Measurements from ENCODE around the gene UST. TPM values are rescaled to one million over a fixed set of nuclear protein-coding genes. Genes with fewer than 3 reads are reported as not detected.

The UST gene
- total RNA-seq, 5 donors from 2014 or later (not counting 1 experiment from before 2014, with no cell fraction given) = 1.9 to 5.3 (median 3.0) TPM

DNA sequence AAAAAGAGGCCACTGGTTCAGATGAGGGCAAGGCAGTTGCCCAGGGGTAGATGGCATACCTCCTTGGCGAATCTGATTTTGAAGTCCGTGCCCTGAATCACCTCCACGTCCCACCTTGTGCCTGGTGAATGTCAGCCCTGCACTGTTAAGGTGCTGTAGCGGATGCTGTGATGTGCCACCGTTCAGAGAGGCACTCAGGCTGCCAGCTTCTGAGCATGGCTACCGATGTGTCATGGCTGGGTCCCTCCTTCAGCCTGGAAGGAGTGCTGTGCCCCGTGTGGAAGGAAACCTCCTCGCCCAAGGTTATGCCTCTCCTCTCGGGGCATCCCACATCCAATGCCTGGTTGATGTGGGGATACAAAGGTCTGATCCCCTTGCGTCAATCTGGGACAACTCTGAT lies 43.6 kb downstream of the UST start:
- CTCF ChIA-PET = interaction anchor here in 1 of 2 donors (0.6 to 0.7 kb wide), 2 partner anchors 15 to 21 kb away, joined by 5 to 8 read pairs; no protein-coding TSS in a partner anchor
- no peak overlapping the region for H3K27ac Mint-ChIP-seq
- H3K4me3 ChIP-seq (ENCODE audit: control insufficient read depth in 1 of 2, extremely low read depth in 1 of 2, low read length in 1 of 2) = no peak overlapping the region
- H3K27me3 Mint-ChIP-seq = peaks cover 0 to 1% of the 10 kb centered on the region in 2 donors
- H3K27ac ChIP-seq (ENCODE audit: low read length) = no peak overlapping the region
- H3K4me3 Mint-ChIP-seq = no peak overlapping the region
- H3K27me3 ChIP-seq (replicated peaks in 1 of 2; ENCODE audit: control insufficient read depth in 2 of 2, extremely low read depth in 1 of 2, insufficient read depth in 2 of 2, low read length in 1 of 2) = no peaks in the 10 kb centered on the region
- peaks cover 3 to 8% (median 7%) of the 10 kb centered on the region in 3 donors for H3K9me3 Mint-ChIP-seq
- no peaks in the 10 kb centered on the region for H3K9me3 ChIP-seq
- no peaks in the 10 kb centered on the region for H3K36me3 ChIP-seq (ENCODE audit: control insufficient read depth in 2 of 2, extremely low read depth in 1 of 2, insufficient read depth in 1 of 2, low read length in 1 of 2)
- H3K4me1 Mint-ChIP-seq = no peaks in the 10 kb centered on the region
- POLR2A ChIA-PET = no interaction called here
- H3K4me1 ChIP-seq (ENCODE audit: control insufficient read depth in 1 of 2, extremely low read depth in 1 of 2, insufficient read depth in 2 of 2, low read length in 2 of 2) = no peaks in the 10 kb centered on the region
- H3K36me3 Mint-ChIP-seq = no peaks in the 10 kb centered on the region
- ATAC-seq (replicated peaks in 1 of 4) (no peak), DNase-seq (no peak)
- WGBS (ENCODE audit: insufficient coverage) = 93% methylated on average over 8 of the region's 10 CpGs

DNA sequence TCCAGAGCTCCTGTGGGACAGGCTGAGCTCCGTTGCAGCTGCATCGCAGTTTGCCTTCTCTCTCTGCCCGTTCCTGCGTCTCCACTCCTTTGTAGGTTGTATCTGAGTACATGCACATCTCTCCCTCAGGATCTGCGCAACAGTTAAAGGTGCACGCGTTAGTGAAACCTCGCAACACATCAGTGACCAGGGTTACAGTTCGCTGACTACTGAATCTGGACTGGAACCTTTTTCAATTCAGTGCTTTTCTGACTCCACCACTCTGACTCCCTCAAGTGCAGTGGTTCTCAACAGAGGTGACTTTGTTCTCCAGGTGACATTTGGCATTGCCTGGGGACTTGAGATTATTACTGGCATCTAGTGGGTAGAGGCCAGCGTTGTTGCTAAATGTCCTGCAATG lies 44.0 kb downstream of the UST start:
- Mint-ChIP-seq H3K36me3 (no peaks in the 10 kb centered on the region), H3K27me3 (peaks cover 0 to 1% of the 10 kb centered on the region in 2 donors), H3K4me1 (no peaks in the 10 kb centered on the region), H3K4me3 (no peak overlapping the region), H3K9me3 (peaks cover 3 to 8% (median 7%) of the 10 kb centered on the region in 3 donors), H3K27ac (no peak overlapping the region)
- DNase-seq (no peak), ATAC-seq (replicated peaks in 1 of 4) (no peak)
- Histone ChIP-seq H3K4me3 (ENCODE audit: control insufficient read depth in 1 of 2, extremely low read depth in 1 of 2, low read length in 1 of 2) (no peak overlapping the region), H3K9me3 (no peaks in the 10 kb centered on the region), H3K27ac (ENCODE audit: low read length) (no peak overlapping the region), H3K4me1 (ENCODE audit: control insufficient read depth in 1 of 2, extremely low read depth in 1 of 2, insufficient read depth in 2 of 2, low read length in 2 of 2) (no peaks in the 10 kb centered on the region), H3K36me3 (ENCODE audit: control insufficient read depth in 2 of 2, extremely low read depth in 1 of 2, insufficient read depth in 1 of 2, low read length in 1 of 2) (no peaks in the 10 kb centered on the region), H3K27me3 (replicated peaks in 1 of 2; ENCODE audit: control insufficient read depth in 2 of 2, extremely low read depth in 1 of 2, insufficient read depth in 2 of 2, low read length in 1 of 2) (no peaks in the 10 kb centered on the region)
- CTCF ChIA-PET = no interaction called here
- WGBS (ENCODE audit: insufficient coverage) = 95% methylated on average over 8 of the region's 10 CpGs
- POLR2A ChIA-PET = no interaction called here

GRCh38 chr6:148791372-148791771 lies 44.5 kb downstream of the UST start:
- H3K27me3 ChIP-seq (replicated peaks in 1 of 2; ENCODE audit: control insufficient read depth in 2 of 2, extremely low read depth in 1 of 2, insufficient read depth in 2 of 2, low read length in 1 of 2) = no peaks in the 10 kb centered on the region
- no peaks in the 10 kb centered on the region for H3K36me3 Mint-ChIP-seq
- H3K4me1 Mint-ChIP-seq = no peaks in the 10 kb centered on the region
- H3K4me1 ChIP-seq (ENCODE audit: control insufficient read depth in 1 of 2, extremely low read depth in 1 of 2, insufficient read depth in 2 of 2, low read length in 2 of 2) = no peaks in the 10 kb centered on the region
- no peak for DNase-seq
- H3K27ac ChIP-seq (ENCODE audit: low read length) = no peak overlapping the region
- no peak overlapping the region for H3K4me3 Mint-ChIP-seq
- H3K9me3 Mint-ChIP-seq = peaks cover 3 to 8% (median 7%) of the 10 kb centered on the region in 3 donors
- H3K27ac Mint-ChIP-seq = no peak overlapping the region
- no peak for ATAC-seq (replicated peaks in 1 of 4)
- H3K36me3 ChIP-seq (ENCODE audit: control insufficient read depth in 2 of 2, extremely low read depth in 1 of 2, insufficient read depth in 1 of 2, low read length in 1 of 2) = no peaks in the 10 kb centered on the region
- H3K9me3 ChIP-seq = no peaks in the 10 kb centered on the region
- ChIA-PET POLR2A (no interaction called here), CTCF (no interaction called here)
- H3K4me3 ChIP-seq (ENCODE audit: control insufficient read depth in 1 of 2, extremely low read depth in 1 of 2, low read length in 1 of 2) = no peak overlapping the region
- WGBS (ENCODE audit: insufficient coverage) = 100% methylated on average over 2 of the region's 3 CpGs
- peaks cover 0 to 1% of the 10 kb centered on the region in 2 donors for H3K27me3 Mint-ChIP-seq

- H3K9me3 ChIP-seq = no peaks in the 10 kb centered on the region
- H3K27ac ChIP-seq (ENCODE audit: low read length) = no peak overlapping the region
- Mint-ChIP-seq H3K36me3 (no peaks in the 10 kb centered on the region), H3K4me3 (no peak overlapping the region), H3K27ac (no peak overlapping the region), H3K27me3 (peaks cover 0 to 1% of the 10 kb centered on the region in 2 donors), H3K9me3 (peaks cover 3 to 8% (median 7%) of the 10 kb centered on the region in 3 donors), H3K4me1 (peaks cover 0 to 11% (median 4%) of the 10 kb centered on the region in 3 donors)
- DNase-seq (no peak), ATAC-seq (replicated peaks in 1 of 4) (no peak)
- no peaks in the 10 kb centered on the region for H3K36me3 ChIP-seq (ENCODE audit: control insufficient read depth in 2 of 2, extremely low read depth in 1 of 2, insufficient read depth in 1 of 2, low read length in 1 of 2)
- 100% methylated on average over 1 of the region's 2 CpGs for WGBS (ENCODE audit: insufficient coverage)
- H3K4me3 ChIP-seq (ENCODE audit: control insufficient read depth in 1 of 2, extremely low read depth in 1 of 2, low read length in 1 of 2) = no peak overlapping the region
- ChIA-PET POLR2A (no interaction called here), CTCF (no interaction called here)
- H3K27me3 ChIP-seq (replicated peaks in 1 of 2; ENCODE audit: control insufficient read depth in 2 of 2, extremely low read depth in 1 of 2, insufficient read depth in 2 of 2, low read length in 1 of 2) = no peaks in the 10 kb centered on the region
- H3K4me1 ChIP-seq (ENCODE audit: control insufficient read depth in 1 of 2, extremely low read depth in 1 of 2, insufficient read depth in 2 of 2, low read length in 2 of 2) = peaks cover 0 to 8% of the 10 kb centered on the region in 2 experiments
These were observed 46.9 kb downstream of the UST start for GRCh38 chr6:148793721-148794120.

GRCh38 chr6:148794797-148795196 lies 48.0 kb downstream of the UST start:
- Histone ChIP-seq H3K9me3 (no peaks in the 10 kb centered on the region), H3K36me3 (ENCODE audit: control insufficient read depth in 2 of 2, extremely low read depth in 1 of 2, insufficient read depth in 1 of 2, low read length in 1 of 2) (no peaks in the 10 kb centered on the region), H3K4me3 (ENCODE audit: control insufficient read depth in 1 of 2, extremely low read depth in 1 of 2, low read length in 1 of 2) (no peak overlapping the region), H3K27me3 (replicated peaks in 1 of 2; ENCODE audit: control insufficient read depth in 2 of 2, extremely low read depth in 1 of 2, insufficient read depth in 2 of 2, low read length in 1 of 2) (no peaks in the 10 kb centered on the region), H3K4me1 (ENCODE audit: control insufficient read depth in 1 of 2, extremely low read depth in 1 of 2, insufficient read depth in 2 of 2, low read length in 2 of 2) (peaks cover 0 to 8% of the 10 kb centered on the region in 2 experiments), H3K27ac (ENCODE audit: low read length) (no peak overlapping the region)
- ChIA-PET POLR2A (no interaction called here), CTCF (no interaction called here)
- Mint-ChIP-seq H3K4me1 (peaks cover 0 to 11% (median 4%) of the 10 kb centered on the region in 3 donors), H3K9me3 (peaks cover 3 to 8% (median 7%) of the 10 kb centered on the region in 3 donors), H3K4me3 (no peak overlapping the region), H3K36me3 (no peaks in the 10 kb centered on the region), H3K27ac (no peak overlapping the region), H3K27me3 (peaks cover 0 to 1% of the 10 kb centered on the region in 2 donors)
- no CpG with 5 or more reads among the region's 4 CpGs for WGBS (ENCODE audit: insufficient coverage)
- ATAC-seq (replicated peaks in 1 of 4) = no peak
- DNase-seq = no peak

DNA sequence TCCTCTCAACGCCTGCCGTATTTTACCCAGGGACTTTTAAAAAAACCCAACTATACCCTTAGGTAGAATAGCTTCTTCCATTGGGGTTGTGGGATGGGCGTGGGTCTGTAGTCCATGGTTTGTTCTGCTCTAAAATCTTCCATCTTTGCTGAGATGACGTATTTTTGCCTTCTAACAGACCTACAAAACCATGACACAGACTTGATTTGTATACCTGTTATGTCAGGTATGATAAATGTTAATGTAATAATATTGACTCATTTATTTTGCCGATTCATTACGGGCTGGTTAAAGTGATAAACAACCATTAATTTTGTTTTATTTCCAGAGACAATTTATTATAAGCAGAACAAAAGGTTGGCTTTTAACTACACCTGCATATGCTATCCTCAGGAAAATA lies 48.7 kb downstream of the UST start:
- ChIA-PET POLR2A (no interaction called here), CTCF (no interaction called here)
- Mint-ChIP-seq H3K27me3 (peaks cover 0 to 1% of the 10 kb centered on the region in 2 donors), H3K4me3 (no peak overlapping the region), H3K9me3 (peaks cover 3 to 8% (median 7%) of the 10 kb centered on the region in 3 donors), H3K4me1 (peaks cover 0 to 14% (median 4%) of the 10 kb centered on the region in 3 donors), H3K27ac (no peak overlapping the region), H3K36me3 (no peaks in the 10 kb centered on the region)
- Histone ChIP-seq H3K27ac (ENCODE audit: low read length) (no peak overlapping the region), H3K4me3 (ENCODE audit: control insufficient read depth in 1 of 2, extremely low read depth in 1 of 2, low read length in 1 of 2) (no peak overlapping the region), H3K27me3 (replicated peaks in 1 of 2; ENCODE audit: control insufficient read depth in 2 of 2, extremely low read depth in 1 of 2, insufficient read depth in 2 of 2, low read length in 1 of 2) (no peaks in the 10 kb centered on the region), H3K9me3 (no peaks in the 10 kb centered on the region), H3K4me1 (ENCODE audit: control insufficient read depth in 1 of 2, extremely low read depth in 1 of 2, insufficient read depth in 2 of 2, low read length in 2 of 2) (peaks cover 0 to 8% of the 10 kb centered on the region in 2 experiments), H3K36me3 (ENCODE audit: control insufficient read depth in 2 of 2, extremely low read depth in 1 of 2, insufficient read depth in 1 of 2, low read length in 1 of 2) (no peaks in the 10 kb centered on the region)
- no peak for ATAC-seq (replicated peaks in 1 of 4)
- no peak for DNase-seq
- WGBS (ENCODE audit: insufficient coverage) = no CpG with 5 or more reads among the region's 6 CpGs

DNA sequence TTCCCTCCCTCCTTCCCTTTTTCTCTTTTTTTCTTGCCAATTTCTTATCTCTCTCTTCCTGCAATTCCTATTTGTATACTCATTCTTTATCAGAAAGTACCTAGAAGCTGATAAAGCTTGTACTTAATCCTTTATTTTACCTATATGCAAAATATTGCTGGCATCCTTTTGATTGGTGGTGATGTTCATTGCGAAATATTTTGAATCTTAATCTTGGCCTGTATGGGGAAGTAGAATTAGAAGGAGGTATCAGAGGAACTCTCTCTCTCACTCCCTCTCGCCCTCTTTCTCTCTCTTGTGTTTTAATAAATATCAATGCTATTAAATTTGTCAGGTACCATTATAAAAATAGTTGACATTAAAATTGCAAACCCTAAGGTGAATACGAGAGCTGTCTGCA lies 52.8 kb downstream of the UST start:
- Histone ChIP-seq H3K4me3 (ENCODE audit: control insufficient read depth in 1 of 2, extremely low read depth in 1 of 2, low read length in 1 of 2) (no peak overlapping the region), H3K9me3 (no peaks in the 10 kb centered on the region), H3K27ac (ENCODE audit: low read length) (no peak overlapping the region), H3K4me1 (ENCODE audit: control insufficient read depth in 1 of 2, extremely low read depth in 1 of 2, insufficient read depth in 2 of 2, low read length in 2 of 2) (peaks cover 0 to 8% of the 10 kb centered on the region in 2 experiments), H3K27me3 (replicated peaks in 1 of 2; ENCODE audit: control insufficient read depth in 2 of 2, extremely low read depth in 1 of 2, insufficient read depth in 2 of 2, low read length in 1 of 2) (no peaks in the 10 kb centered on the region), H3K36me3 (ENCODE audit: control insufficient read depth in 2 of 2, extremely low read depth in 1 of 2, insufficient read depth in 1 of 2, low read length in 1 of 2) (no peaks in the 10 kb centered on the region)
- CTCF ChIA-PET = no interaction called here
- DNase-seq = no peak
- Mint-ChIP-seq H3K4me3 (no peak overlapping the region), H3K9me3 (no peaks in the 10 kb centered on the region), H3K27me3 (peaks cover 0 to 1% of the 10 kb centered on the region in 2 donors), H3K27ac (no peak overlapping the region), H3K4me1 (peaks cover 0 to 16% (median 4%) of the 10 kb centered on the region in 3 donors), H3K36me3 (no peaks in the 10 kb centered on the region)
- POLR2A ChIA-PET = no interaction called here
- no peak for ATAC-seq (replicated peaks in 1 of 4)
- no CpG with 5 or more reads among the region's 3 CpGs for WGBS (ENCODE audit: insufficient coverage)

Measured in T-cell (primary cell).